ENCODE results near the gene PEA15.

Gene PEA15

DNA sequence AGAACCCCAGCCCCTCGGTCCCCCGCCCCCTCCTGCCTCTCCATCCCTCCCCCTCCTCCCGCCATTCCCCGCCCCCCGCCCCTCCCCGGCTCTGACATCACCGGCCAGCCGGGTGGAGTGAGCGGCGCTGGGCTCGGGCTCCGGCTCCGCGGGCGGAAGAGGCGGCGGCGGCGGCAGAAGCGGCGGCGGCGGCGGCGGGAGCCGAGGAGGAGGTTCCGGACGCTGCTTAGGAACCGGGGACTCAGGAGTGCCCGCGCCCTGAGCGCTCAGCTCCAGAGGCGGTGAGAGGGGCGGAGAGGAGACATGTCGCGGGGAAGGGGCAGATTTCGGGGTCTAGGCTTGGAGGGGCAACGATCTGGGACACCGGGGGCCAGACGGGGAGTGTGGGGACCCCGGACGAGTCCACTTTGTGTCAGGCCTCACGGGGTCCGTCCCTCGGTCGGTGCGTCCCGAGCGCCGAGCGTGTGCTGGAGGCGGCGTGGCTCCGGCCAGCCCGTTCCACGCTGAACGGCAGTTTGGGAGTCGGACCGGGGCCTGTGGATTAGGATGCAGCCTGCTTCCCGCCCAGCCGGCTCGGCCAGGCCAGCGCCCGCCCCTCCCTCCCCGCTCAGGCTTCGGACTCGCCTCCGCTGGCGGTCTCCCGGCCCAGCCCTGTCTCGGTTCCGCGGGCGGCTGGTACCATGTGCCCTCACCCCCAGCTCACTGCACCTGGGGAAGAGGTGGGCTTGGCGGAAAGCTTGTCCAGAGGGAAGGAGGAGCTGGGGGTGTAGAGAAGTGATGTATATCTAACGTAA is at the start of gene PEA15:
Gene PEA15 (plus strand): TSS at position 143 of the 794 bp plus-strand sequence. CDS start 6,161 bp downstream, outside the sequence.
- peak; percentile 60 for DNase-seq

- no peak for DNase-seq
Measured at GRCh38 chr1:160156361-160156760, 48.8 kb upstream of the PEA15 start.

- DNase-seq = no peak
Measured at GRCh38 chr1:160157174-160157573, 48.0 kb upstream of the PEA15 start.

- no peak for DNase-seq
Measured at GRCh38 chr1:160158031-160158430, 47.2 kb upstream of the PEA15 start.

- no peak for DNase-seq
Measured at GRCh38 chr1:160158534-160158933, 46.6 kb upstream of the PEA15 start.

DNA sequence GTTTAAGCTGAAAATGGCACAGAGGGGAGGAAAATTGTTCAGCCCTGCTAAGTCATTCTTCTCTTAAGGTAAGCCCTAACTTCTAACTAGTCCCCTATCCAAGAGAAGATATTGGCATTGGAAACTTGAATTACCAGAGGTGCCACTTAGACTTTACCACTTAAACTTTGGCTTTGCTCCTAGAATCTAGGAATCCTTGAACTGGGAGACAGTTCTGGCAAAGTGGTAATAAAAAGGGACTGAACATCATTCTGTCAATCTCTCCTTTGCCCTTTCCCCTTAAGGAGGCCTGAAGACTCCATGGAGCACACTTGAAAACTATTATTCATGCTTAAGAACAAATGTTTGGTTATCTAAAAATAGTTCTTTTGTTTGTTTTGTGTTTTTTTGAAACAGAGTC is 45.3 kb upstream of the PEA15 start:
- no peak for DNase-seq

GRCh38 chr1:160161965-160162705 is 43.0 kb upstream of the PEA15 start:
- DNase-seq = no peak

GRCh38 chr1:160162931-160163330 is 42.3 kb upstream of the PEA15 start:
- DNase-seq = no peak

- DNase-seq = no peak
Measured at GRCh38 chr1:160163615-160164014, 41.6 kb upstream of the PEA15 start.

- no peak for DNase-seq
Measured at GRCh38 chr1:160164121-160164520, 41.1 kb upstream of the PEA15 start.

DNA sequence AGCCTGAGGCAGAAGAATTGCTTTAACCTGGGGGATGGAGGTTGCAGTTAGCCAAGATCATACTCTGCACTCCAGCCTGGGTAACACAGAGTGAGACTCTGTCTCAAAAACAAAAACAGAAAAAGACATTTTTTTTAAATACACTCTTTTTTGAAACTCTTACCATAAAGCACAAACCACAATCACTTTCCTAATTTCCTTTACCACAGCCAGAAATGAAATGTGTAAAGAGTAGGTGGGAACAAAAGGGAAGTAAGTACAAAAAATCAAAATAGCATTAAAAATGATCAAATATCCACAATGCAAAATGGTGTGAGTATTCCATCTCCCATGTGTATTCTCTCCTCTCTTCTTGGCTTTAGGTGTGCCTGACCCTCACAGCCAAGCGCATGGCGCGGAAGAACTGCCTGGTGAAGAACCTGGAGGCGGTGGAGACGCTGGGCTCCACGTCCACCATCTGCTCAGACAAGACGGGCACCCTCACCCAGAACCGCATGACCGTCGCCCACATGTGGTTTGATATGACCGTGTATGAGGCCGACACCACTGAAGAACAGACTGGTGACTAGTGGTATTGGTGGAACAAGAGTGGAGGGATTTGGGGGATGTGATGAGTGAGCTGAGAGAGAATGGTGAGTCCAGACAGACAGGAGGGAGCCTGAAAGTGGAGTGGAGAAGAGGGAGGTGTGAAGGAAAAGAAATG is 38.9 kb upstream of the PEA15 start:
- no peak for DNase-seq

GRCh38 chr1:160167056-160167455 is 38.1 kb upstream of the PEA15 start:
- DNase-seq = no peak

GRCh38 chr1:160167580-160167979 is 37.6 kb upstream of the PEA15 start:
- no peak for DNase-seq

DNA sequence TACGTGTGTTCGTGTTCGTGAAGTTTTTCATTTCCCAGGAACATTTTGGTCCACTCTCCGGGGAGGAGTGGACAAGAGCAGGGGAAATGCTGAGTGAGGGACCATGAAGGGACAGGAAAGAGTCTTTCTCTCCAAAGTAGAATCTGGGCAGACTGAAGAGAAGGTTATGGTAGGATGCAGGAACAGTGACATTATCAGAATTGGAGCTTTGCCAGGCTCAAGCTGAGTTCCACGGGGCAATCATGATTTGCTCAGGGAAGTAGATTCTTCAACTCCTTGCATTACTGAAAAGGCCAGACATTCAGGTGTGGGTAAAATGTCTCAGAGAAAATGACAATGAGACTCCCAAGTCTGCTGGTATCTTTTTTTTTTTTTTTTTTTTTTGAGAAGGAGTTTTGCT is 37.2 kb upstream of the PEA15 start:
- DNase-seq = no peak

DNA sequence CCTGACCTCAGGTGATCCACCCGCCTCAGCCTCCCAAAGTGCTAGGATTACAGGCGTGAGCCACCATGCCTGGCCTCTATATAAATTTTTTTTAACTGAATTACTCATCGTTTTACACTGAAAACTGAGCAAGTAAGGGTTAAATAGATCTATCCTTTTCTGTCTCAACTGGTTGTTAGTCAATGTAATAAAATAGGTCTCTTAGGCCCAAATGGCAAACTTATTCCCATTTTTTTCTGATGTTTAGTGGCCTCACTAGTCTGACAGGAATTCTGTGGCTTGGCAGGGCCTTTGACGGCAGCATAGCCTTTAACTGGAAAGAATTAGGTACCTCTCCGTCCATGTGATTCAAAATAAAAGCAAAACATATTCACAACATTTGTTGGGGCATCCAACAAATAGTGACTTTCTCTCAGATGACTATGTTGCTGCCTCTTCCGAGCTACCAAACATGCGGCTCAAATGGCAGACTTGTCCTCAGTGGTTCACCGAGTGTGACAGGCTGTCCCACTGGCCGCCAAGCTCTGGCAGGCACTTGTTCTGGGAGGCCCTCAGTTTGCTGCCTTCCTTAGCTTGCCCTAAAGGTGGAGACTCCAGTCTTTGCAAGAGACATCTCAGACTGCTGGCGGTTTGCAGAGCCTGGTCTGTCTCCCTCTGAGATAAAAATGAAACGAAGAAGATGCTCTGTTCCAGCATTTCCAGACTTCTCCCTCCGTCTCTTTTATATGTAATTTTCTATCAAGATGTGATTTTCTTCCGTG is 36.4 kb upstream of the PEA15 start:
- DNase-seq = no peak

GRCh38 chr1:160169553-160170399 is 35.4 kb upstream of the PEA15 start:
- no peak for DNase-seq

DNA sequence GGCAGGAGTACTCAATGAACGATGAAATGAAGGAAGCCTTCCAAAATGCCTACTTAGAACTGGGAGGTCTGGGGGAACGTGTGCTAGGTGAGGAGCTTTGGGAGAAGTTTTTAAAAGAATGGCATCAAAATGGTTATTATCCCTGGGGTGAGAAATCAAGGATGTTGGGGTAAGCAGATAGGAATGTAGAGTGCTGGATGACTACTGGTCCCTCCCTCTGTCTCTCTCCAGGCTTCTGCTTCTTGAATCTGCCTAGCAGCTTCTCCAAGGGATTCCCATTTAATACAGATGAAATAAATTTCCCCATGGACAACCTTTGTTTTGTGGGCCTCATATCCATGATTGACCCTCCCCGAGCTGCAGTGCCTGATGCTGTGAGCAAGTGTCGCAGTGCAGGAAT is 33.8 kb upstream of the PEA15 start:
- no peak for DNase-seq

DNA sequence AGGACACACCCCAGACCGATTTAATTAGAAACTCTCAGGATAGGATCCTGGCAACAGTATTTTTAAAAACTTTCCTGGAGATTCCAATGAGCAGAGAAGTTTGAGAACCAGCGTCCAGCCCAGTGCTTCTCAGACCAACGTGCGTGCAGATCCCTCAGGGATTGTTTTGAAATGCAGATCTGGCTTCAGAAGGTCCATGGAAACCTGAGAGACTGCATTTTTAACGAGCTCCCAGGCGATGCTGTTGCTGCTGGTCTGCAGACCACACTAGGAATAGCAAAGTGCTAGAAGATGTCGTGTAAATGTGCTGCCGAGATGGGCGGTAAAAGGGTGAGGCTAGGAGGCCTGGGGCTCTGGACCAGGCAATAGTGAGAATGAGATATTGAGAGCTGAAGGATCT is 33.2 kb upstream of the PEA15 start:
- DNase-seq = no peak

- no peak for DNase-seq
Measured at GRCh38 chr1:160177231-160177630, 28.0 kb upstream of the PEA15 start.

DNA sequence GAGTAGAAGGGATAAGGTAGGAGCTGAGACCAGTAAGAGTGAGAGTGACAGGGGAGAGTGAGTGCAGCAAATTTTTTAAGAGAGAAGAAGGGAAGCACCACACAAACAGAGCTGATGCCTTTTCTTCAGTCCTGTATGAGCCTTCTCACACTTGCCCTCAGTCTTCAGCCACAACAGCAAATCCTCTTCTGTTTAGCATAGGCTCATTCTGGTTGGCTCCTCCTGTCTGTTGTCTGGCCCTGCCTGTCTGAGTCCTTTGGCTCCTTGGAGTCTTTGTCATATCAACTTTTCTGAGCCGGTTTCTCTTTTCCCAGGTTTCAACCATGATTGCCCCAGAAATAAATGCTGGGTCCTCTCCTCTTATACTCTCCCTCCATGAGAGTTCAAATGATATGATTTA is 27.5 kb upstream of the PEA15 start:
- DNase-seq = no peak

DNA sequence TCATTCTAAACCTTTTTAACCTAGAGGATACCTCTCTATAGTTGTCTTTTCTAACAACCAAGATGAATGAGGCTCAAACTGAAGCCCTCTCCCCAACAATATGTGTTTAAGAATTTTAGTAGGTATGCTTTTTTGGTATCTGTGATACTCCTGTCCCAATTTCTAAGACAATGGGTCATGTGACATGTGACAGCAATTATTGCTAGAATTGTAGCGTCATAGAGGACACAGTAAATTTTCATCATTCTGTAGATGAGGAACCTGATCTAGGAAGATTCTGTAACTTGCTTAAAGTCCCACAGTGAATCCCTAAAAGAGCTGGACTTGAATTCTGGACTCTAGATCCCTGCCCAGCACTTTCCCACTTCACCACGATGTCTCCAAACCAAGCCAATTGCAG is 26.5 kb upstream of the PEA15 start:
- no peak for DNase-seq

DNA sequence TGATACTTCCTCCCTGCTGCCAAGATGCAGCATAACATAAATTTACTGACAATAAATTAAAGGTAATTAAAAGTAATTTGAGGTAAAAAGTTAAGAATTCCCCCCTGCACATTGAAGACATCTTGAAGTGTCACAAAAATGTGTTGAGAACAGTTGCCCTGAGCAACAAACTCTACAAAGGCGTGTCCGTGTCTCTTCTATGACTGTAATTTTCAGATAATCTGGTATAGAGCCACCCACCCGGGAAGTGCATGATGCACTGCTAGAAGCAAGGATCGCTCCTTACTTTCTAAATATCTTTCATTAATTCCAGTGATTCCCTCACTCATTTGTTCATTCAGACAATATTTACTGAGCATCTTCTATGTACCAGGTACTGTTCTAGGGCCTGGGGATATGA is 25.8 kb upstream of the PEA15 start:
- DNase-seq = no peak
